Measurements from ENCODE around the gene RXFP1.

DNA sequence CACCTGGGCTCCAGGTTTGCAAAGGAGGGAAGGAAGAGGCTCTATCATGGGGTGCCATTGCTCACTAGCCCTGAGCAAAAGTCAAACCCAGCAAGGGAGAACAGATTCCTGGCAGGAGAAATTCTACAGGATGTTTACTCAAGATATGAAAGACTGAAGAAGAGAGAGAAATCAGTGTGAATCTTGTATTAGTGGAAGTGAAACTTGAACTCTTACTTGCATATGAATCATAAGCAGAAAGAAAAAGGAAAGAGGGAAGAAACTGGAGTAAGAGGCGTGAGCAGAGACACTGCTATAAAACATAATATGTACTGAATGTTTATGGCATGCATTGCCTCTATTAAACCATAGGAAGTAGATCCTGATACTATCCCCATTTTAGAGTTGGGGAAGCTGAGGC is 89.1 kb downstream of the RXFP1 start:
- no peak for TF ChIP-seq CTCF (IDR thresholded peaks at IDR 0.05; ENCODE audit: low read depth, low read length)
- no peak for TF ChIP-seq EZH2phosphoT487 (IDR thresholded peaks at IDR 0.05; ENCODE audit: low read depth)
